ENCODE measurements around the gene TMEM167B.

GRCh38 chr1:109094377-109094803 is 3.8 kb downstream of the TMEM167B start:
- TF ChIP-seq ZNF274 (IDR thresholded peaks at IDR 0.05; ENCODE audit: low read depth, low read length) (no peak), YY1 (IDR thresholded peaks at IDR 0.05; ENCODE audit: insufficient read depth, insufficient read length) (no peak), SUZ12 (IDR thresholded peaks at IDR 0.05; ENCODE audit: extremely low read depth, insufficient read depth, insufficient read length) (no peak)
